ENCODE results near the gene TRAPPC2.

The TRAPPC2 gene

GRCh38 chrX:13764281-13764680, 29.9 kb upstream of the TRAPPC2 start:
- DNase-seq (ENCODE audit: low spot score), result no peak
- Histone ChIP-seq H3K27me3 (ENCODE audit: insufficient read depth, poor library complexity, severe bottlenecking) (no peaks in the 10 kb centered on the region), H3K4me1 (ENCODE audit: insufficient read depth, poor library complexity, severe bottlenecking) (no peaks in the 10 kb centered on the region), H3K9me3 (ENCODE audit: severe bottlenecking) (no peaks in the 10 kb centered on the region), H3K27ac (ENCODE audit: poor library complexity, severe bottlenecking) (no peak overlapping the region), H3K36me3 (ENCODE audit: low read depth) (peaks cover 40% of the 10 kb centered on the region), H3K4me3 (ENCODE audit: severe bottlenecking) (no peak overlapping the region)
- ATAC-seq (ENCODE audit: low read depth), result no peak
- no peak for TF ChIP-seq CTCF (IDR thresholded peaks at IDR 0.05; ENCODE audit: poor library complexity, severe bottlenecking)

DNA sequence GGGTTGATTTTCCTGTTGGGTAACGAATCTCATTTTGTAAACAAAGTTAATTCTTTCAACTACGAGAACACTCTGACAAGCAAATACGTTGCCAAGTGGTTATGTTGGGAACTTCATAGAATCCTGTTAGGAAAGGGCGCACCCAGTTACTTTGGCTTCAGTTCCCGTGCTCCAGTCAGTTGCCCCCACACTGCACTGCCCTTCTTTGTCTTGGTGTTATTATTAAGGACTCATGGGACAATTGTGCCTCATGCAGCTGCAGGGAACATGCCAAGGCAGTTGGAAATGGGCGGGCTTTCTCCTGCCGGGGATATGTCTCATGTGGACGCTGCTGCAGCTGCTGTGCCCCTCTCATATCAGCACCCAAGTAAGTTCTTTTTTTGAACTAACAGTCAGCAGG, 29.1 kb upstream of the TRAPPC2 start:
- no peaks in the 10 kb centered on the region for H3K27me3 ChIP-seq (ENCODE audit: insufficient read depth, poor library complexity, severe bottlenecking)
- H3K9me3 ChIP-seq (ENCODE audit: severe bottlenecking), result no peaks in the 10 kb centered on the region
- no peaks in the 10 kb centered on the region for H3K4me1 ChIP-seq (ENCODE audit: insufficient read depth, poor library complexity, severe bottlenecking)
- ATAC-seq (ENCODE audit: low read depth), result no peak
- H3K4me3 ChIP-seq (ENCODE audit: severe bottlenecking), result no peak overlapping the region
- TF ChIP-seq CTCF (IDR thresholded peaks at IDR 0.05; ENCODE audit: poor library complexity, severe bottlenecking), result no peak
- DNase-seq (ENCODE audit: low spot score), result no peak
- H3K36me3 ChIP-seq (ENCODE audit: low read depth), result peaks cover 37% of the 10 kb centered on the region
- no peak overlapping the region for H3K27ac ChIP-seq (ENCODE audit: poor library complexity, severe bottlenecking)

GRCh38 chrX:13761606-13762414, 27.4 kb upstream of the TRAPPC2 start:
- no peak for TF ChIP-seq CTCF (IDR thresholded peaks at IDR 0.05; ENCODE audit: poor library complexity, severe bottlenecking)
- ATAC-seq (ENCODE audit: low read depth) (no peak), DNase-seq (ENCODE audit: low spot score) (no peak)
- Histone ChIP-seq H3K4me1 (ENCODE audit: insufficient read depth, poor library complexity, severe bottlenecking) (no peaks in the 10 kb centered on the region), H3K4me3 (ENCODE audit: severe bottlenecking) (no peak overlapping the region), H3K27me3 (ENCODE audit: insufficient read depth, poor library complexity, severe bottlenecking) (no peaks in the 10 kb centered on the region), H3K27ac (ENCODE audit: poor library complexity, severe bottlenecking) (no peak overlapping the region), H3K36me3 (ENCODE audit: low read depth) (peaks cover 35% of the 10 kb centered on the region), H3K9me3 (ENCODE audit: severe bottlenecking) (no peaks in the 10 kb centered on the region)

- Histone ChIP-seq H3K4me1 (ENCODE audit: insufficient read depth, poor library complexity, severe bottlenecking) (no peaks in the 10 kb centered on the region), H3K4me3 (ENCODE audit: severe bottlenecking) (no peak overlapping the region), H3K27ac (ENCODE audit: poor library complexity, severe bottlenecking) (no peak overlapping the region), H3K36me3 (ENCODE audit: low read depth) (peaks cover 35% of the 10 kb centered on the region), H3K9me3 (ENCODE audit: severe bottlenecking) (no peaks in the 10 kb centered on the region), H3K27me3 (ENCODE audit: insufficient read depth, poor library complexity, severe bottlenecking) (no peaks in the 10 kb centered on the region)
- DNase-seq (ENCODE audit: low spot score), result no peak
- no peak for ATAC-seq (ENCODE audit: low read depth)
- no peak for TF ChIP-seq CTCF (IDR thresholded peaks at IDR 0.05; ENCODE audit: poor library complexity, severe bottlenecking)
These were observed 26.0 kb upstream of the TRAPPC2 start for GRCh38 chrX:13760426-13760825.

DNA sequence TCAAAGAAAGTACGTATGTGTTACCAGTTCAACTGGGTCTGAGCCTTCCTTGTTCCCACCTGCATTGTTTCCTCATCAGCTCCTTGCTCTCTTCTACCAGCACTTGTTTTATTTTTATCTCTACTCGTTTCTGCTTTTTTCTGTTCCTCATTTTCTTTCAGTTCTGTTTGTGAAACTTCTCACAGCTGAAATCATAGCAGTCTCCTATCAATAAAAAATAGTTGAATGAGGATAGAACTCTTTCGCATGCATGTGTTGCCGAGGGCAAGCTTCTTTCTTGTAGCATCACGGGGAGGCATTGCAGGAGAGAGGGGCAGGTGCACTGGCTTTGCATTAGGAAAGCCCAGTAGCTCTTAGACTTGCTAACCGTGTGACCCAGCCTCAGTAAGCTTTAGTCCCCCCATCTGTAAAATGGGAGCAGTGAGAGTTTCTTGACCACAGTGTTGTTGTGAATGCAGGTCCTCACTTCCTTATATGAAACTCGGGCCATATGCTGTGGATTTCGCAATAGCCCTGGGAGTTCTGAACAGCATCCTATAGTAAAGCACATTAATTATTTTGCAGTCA, 24.8 kb upstream of the TRAPPC2 start:
- Histone ChIP-seq H3K4me1 (ENCODE audit: insufficient read depth, poor library complexity, severe bottlenecking) (no peaks in the 10 kb centered on the region), H3K27ac (ENCODE audit: poor library complexity, severe bottlenecking) (no peak overlapping the region), H3K4me3 (ENCODE audit: severe bottlenecking) (no peak overlapping the region), H3K27me3 (ENCODE audit: insufficient read depth, poor library complexity, severe bottlenecking) (no peaks in the 10 kb centered on the region), H3K36me3 (ENCODE audit: low read depth) (peaks cover 35% of the 10 kb centered on the region), H3K9me3 (ENCODE audit: severe bottlenecking) (no peaks in the 10 kb centered on the region)
- ATAC-seq (ENCODE audit: low read depth), result no peak
- TF ChIP-seq CTCF (IDR thresholded peaks at IDR 0.05; ENCODE audit: poor library complexity, severe bottlenecking), result no peak
- no peak for DNase-seq (ENCODE audit: low spot score)

Measured in RWPE2 (cell line).